GM18511 (cell line): ENCODE results near the gene PIF1.
"Not testable (repeated sequence)": the region's sequence is repeated elsewhere in the genome, so short reads cannot be mapped to it uniquely, and the experiment has no call there.

Experiments
- ATAC-seq: cut with Tn5 transposase; IDR thresholded peaks from one replicate; pipeline ENCODE4 v1.9.1; 2021; ENCODE audit warnings: mild to moderate bottlenecking, moderate library complexity; ENCODE audit not compliant: unreplicated experiment

The PIF1 gene

DNA sequence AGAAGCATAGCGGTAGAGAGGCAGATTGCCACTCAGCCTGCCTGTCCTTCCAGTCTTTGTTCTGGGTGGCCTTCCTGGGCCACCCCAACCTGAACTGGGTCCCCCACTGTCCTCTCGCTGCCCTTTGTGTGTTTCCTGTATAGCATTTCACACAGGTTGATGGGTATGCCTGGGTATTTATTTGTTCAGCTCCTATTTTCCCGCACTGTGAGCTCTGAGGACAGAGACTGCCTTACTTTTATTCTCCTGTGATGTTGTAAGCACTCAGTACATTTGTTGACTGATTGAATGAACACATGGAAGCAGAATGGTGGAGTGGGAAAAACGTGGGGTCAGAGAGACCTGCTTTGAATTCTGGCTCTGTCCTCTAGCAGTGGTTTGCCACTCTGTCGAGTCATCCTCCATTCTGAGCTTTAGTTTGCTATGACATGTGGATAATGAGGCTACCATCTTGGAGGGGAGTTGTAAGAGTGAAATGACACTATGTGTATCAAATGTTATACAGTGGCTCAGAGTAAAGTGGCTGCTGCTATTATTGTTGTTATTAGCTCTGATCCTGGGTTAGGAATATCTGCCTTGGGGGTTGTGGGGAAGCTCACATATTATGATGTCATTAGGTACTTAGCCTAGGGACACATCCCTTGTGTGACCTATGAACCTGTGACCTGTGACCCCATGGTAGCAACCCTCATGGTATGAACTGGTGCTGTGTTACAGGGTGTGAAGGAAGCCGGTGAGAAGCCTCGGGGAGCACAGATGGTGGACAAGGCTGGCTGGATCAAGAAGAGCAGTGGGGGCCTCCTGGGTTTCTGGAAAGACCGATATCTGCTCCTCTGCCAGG, 22.6 kb upstream of the PIF1 start:
- ATAC-seq = no peak

DNA sequence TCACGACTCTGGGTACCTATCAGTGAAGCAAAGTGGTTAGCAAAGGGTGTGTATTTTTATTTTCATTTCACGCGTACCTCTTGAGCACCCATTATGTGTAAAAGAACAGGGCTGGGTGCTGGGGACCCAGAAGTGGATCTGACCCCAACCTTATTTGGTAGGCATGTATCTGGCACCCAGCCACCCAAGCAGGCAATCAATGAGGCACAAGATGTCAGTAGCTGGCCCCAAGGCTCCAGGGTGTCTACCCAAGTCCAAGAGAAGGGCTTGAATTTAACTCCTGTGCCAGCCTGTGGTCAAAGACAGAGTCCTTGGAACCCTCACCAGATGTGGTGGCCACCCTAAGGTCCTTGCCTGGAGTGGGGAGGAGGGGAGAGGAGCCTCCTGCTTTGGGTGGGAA, 22.0 kb upstream of the PIF1 start:
- no peak for ATAC-seq

DNA sequence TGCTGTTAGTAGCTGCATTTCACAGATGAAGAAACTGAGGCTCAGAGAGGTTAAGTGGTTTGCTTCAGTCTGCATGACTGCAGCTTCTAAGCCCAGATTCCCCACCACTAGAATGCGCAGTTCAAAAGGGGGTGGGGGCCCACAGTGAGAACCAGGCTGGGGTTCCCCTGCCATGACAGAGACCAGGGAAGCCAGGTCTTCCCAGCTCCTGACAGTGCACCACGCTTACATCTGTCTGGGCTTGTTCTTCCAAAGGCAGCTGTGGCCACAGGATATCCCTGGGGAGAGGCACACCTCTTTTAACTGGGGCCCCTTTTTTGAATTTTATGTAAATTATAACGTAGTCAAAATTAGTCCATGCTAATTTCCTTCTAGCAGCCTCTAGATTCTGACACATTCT, 21.6 kb upstream of the PIF1 start:
- ATAC-seq = no peak

DNA sequence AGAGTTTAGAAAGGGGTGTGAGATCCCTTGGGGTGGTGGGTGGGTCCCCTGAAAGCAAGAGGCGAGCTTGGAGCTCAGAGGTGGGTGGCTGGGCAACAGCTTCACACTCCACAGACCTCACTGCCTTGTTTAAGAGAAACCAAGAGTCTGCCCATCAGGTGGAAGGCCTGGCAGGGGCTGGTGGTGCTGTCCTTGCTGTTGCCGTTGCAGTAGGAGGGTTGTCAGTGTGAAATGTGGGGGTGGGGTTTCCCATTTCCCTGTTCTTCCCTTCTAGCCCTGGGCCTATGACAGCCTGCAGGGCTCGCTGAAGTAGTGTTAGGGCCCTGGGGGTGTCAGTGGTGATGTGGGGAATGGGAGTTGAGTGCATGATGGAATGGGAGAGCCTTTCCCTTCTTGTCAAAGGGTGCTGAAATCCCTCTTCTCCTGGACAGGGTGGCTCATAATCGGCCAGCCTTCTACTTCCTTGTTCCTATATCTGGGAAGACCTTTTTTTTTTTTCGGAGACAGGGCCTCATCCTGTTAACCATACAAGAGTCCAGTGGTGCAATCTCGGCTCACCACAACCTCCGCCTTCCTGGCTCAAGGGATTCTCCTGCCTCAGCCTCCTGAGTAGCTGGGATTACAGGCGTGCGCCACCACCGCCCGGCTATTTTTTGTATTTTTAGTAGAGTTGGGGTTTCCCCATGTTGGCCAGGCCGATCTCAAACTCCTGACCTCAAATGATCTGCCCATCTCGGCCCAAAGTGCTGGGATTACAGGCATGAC, 20.6 kb upstream of the PIF1 start:
- ATAC-seq = peak; percentile 13

DNA sequence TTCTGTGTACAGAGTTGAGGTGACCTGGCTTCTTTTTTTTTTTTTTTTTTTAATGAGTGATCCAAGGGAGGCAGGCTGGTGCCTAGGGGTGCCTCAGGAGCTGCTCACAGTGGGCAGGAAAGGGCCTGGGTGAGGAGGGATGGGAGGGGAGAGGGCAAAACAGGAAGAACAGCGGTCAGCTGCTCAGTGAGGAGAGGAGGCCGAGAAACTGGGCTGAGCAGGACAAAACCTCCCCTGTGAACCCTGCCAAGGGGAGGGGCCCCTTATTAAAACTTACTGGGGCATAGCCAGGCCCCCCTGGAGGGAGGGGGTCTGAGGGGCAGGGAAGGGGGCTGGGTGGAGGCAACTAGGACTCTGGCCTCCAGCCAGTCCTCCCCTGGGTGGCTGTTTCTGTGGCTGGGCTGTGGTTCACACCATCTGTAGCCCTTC, 19.8 kb upstream of the PIF1 start:
- peak; percentile 22 for ATAC-seq

DNA sequence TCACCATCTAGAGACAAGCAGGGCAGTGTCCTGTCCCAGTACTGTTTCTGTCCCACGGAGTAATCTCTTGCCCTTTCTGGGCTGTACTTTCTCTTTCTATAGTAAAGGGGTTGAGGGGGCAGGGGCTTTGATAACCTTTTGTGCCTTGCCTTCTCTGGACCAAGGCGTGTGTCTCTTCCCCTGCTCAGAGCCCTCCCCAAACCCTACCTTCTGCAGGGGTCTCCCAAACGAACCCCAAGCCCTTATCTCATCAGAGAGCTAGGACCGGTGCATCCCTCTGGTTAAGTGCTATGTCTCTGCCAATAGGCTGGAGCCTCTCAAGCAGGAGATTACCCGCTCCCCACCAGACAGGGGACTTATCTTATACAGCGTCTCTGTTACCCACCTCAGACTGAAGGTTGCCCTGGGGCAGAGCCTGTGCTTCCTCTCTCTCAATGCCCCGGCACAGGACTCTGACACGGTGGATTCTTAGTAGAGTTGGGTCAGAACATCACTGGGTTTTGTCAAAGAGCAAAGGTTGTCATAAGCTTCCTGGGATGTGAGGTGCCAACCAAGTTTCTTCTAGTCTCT, 19.2 kb upstream of the PIF1 start:
- peak; percentile 28 for ATAC-seq

DNA sequence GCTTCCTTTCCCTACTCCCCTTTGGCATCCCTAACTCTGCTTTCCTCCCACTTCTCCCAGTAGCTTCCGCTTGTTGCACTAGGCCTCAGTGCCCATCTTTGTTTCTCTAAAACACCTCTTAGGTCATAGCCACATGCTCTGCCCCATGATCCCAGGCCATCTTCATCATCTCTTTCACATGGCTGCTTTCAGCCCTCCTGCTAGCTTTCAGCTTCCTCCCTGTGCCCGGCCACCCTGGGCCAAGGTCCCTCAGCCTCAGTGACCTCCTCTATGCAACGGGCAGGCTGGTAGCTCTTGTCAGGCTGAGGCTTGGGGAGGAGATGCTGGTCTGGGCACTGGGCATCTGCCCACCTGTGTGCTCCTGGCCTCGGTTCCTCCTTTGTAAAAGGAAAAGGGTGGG, 18.5 kb upstream of the PIF1 start:
- ATAC-seq = no peak

DNA sequence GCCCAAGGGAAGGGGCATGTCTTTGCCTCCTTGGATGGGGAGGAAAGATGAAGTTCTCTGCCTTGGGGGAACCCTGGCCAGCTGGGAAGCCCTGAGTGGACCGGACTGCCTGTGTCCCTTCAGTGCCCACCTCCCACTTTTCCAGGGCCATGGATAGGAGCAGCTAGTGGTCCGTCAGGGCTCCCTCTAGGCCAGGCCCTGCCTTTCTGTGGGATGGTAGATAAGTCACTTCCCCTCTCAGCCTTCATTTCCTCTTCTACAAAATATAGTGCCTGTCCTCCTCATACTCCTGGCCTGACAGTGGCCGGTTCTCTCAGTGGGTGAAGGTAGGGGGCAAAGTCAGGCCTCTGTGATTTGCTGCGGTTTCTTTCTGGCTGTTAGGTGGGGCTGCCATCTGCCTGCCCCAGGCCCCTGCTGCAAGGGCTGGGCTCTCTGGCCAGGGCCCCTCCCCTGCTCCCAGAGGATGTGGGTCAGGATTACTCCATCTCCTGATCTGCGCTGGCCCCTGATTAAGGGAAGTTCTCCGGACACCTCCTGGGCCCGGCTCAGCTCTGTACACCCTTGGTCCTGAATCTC, 17.6 kb upstream of the PIF1 start:
- no peak for ATAC-seq

DNA sequence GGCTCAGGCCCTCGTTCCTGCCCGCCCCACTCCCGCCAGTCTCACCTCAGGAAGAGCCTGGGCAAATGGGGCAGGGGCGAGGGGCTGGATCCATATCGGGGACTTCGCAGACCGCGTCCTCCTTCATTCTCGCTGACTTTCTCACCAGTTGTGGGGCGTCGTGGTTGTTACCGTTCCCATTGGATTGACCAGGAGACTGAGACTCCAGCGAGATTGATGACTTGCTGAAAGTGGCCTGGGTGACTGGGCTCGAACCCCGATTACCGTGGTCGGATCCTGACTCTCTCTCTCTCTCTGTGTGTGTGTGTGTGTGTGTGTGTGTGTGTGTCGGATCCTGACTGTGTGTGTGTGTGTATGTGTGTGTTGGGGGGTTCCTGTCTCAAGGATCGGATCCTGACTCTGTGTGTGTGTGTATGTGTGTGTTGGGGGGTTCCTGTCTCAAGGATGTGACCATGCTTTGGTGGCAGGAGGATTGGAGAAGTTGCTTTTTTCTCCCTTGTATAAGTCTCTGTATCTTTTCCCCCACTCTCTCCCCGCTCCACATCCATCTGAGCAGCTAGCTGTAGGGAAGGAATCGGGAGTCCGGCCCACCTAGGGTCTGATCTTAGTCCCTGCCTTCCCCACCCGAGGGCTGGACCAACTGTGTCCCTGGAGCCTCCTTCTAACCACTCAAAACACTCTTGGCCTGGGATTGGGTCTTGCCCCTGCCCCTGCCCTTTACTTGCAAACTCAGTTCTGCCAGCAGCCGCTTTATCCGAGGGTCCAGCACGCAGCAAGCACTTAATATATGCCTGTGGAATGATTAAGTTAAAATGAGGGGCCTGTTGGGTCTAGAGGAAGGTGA, 16.9 kb upstream of the PIF1 start:
- ATAC-seq = no peak

DNA sequence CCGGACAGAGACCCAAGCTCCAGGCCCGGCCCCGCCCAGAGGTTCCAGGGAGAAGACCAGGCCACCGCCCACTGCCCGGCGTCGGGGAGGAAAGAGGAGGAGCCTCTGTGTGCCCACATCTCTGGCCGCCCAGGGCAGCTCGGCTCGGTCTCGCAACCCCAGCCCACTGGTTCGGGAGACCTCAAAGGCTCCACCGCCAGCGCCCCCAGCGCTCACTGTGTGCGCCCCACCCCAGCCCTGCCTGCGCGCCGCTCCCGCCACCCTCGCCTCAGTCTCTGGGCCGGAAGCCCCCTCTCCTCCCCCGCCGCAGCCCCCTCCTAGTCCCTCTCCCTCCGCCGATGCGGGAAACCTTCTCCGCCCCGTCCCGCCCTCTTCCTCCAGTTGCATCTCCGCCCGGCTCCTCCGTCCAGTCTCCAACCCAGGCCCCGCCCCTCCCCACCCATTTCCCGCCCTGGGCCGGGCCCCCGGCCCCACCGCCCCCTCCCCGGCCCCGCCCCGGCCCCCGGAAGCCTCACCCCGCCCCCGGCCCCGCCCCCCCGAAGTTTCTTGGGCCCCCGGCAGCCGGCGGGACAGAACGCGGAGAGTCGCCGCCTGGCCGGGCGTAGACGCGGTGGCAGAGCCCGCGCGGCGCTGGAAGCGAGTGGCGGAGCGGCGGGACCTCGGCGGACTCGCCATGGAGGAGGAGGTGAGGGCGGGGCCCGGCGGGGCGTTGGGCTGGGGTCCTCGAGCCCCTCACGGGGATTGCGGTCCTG, 16.1 kb upstream of the PIF1 start, which contains the start of gene PLEKHO2:
Gene PLEKHO2, plus strand, starts transcription at position 572 of the 752 bp plus-strand sequence. Its CDS starts 102 bp downstream, at position 674.
- ATAC-seq = peak; percentile 67

DNA sequence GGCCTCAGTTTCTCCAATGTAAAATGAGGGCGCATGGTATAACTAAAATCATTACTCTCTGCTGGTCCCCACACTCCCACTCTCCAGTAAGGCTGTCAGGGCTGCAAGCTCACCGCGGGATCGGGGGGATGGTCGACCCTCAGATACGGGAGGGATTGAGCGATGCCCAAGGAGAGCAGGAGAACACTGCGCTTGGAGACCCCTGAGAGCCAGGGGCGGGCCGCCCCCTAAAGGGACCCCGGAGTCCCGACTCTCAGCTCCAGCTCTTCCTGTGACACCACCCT, 15.6 kb upstream of the PIF1 start:
- ATAC-seq = no peak

DNA sequence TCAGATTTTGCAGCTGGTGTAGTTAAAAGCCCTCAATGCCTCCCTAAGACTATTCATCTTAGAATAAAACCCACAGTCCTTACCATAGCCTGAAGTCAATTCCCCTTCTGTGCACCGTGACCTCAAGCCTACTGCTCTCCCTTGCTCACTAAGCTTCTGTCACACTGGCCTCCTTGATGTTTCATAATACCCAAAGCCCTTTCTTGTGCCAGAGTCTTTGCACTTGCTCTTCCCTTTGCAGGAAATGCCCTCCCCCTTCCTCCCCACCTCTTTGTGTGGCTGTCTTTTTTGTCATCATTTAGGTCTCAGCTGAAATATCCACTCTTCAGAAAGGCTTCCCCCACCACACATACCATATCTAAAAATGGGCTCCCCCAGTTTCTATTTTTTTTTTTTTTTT, 12.1 kb upstream of the PIF1 start:
- no peak for ATAC-seq

DNA sequence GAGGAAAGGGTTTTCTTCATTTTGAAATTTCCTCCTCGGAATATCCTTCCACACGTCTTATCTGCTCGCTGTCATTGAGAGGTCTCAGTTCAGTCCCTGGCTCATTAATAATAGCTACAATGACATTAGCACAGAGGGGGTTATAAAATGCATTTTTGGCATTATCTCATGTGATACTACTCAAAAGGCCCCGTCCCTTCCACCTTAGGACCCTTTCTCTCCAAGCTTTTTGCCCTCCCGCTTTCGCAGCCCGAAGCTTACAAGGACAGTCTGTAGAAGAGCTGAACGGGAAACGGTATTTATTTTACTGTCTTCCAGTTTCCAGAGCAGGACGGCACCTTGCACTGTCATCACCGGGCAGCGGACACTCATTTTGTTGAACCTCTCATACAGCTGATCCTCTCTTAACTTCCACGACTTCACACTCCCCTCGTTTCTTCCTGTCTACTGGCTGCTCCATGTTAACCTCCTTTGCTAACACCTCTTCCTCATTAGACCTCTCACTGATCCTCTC, 10.6 kb upstream of the PIF1 start:
- ATAC-seq = no peak

DNA sequence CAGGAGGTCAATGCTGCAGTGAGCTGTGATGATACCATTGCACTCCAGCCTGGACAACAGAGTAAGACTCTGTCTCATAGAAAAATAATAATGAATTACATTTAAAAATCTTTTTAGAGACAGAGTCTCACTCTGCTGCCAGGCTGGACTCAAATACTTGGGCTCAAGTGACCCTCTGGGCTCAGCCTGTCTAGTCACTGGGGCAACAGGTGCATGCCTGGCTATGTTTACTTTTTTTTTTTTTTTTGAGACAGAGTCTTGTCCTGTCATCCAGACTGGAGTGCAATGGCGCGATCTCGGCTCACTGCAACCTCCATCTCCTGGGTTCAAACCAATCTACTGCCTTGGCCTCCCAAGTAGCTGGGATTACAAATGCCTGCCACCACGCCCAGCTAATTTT, 8.2 kb upstream of the PIF1 start:
- no peak for ATAC-seq

DNA sequence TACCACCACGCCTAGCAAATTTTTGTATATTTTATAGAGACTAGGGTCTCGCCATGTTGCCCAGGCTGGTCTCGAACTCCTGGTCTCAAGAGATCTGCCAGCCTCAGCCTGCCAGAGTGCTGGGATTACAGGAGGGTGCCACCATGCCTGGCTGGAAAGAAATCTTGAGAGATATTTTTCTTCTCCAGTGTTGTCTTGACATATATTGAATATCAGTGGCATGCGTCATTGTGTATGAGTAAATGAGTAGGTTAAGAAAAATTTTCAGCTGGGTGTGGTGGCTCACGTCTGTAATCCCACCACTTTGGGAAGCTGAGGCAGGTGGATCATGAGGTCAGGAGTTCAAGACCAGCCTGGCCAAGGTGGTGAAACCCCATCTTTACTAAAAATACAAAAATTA, 3.5 kb upstream of the PIF1 start:
- no peak for ATAC-seq

DNA sequence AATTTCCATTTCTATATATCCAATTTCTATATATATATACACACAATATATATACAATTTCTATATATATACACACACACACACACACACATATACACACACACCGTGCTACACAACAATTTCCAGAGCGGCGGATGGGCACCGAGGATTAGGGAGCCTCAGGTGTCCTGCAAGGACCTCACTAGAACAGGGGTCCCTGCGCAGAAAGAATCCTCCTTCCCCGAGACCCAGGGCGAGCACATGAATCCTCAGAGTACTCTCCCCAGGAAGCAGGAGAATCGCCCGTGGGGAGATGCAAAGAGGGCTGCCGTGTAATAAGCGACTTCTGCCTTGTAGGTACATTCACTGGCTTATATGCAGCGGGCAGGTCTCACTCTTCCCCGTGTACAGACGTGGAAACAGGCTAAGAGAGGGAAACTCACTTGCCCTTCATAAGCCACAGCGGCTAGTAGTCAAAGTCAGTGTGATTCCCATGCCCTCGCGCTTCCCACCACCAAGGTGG, 467 bp downstream of the PIF1 start:
- ATAC-seq = no peak

DNA sequence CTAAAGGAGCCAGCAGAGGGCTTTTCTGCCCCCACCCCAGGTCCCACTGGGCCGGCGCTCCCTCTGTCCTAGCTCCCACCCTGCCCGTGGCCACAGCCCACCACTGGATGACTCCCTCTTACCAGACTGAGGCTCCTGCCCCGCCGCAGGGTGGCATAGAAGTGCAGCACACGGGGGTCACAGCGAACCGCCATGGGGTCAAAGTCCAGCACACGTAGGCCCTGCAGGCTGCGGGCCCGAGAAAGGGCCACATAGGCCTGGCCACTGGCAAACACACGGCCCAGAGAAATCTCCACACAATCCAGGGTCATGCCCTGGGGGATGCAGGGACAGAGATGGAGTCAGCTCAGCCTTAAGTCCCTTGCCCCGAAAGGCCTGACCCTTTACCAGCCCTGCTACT, 9.0 kb downstream of the PIF1 start:
- no peak for ATAC-seq

DNA sequence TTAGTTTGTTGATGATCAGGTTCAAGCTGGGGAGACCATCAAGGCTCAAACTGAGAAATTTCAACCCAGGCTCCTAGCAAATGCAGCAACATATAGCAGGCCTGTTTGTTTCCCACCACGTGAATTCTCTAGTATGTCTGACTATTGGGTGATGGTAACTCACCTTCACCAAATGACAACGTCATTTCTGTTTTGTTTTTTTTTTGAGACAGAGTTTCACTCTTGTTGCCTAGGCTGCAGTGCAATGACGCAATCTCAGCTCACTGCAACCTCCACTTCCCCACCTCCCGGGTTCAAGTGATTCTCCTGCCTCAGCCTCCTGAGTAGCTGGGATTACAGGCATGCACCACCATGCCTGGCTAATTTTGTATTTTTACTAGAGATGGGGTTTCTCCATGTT, 10.5 kb downstream of the PIF1 start:
- ATAC-seq = not testable (repeated sequence)

DNA sequence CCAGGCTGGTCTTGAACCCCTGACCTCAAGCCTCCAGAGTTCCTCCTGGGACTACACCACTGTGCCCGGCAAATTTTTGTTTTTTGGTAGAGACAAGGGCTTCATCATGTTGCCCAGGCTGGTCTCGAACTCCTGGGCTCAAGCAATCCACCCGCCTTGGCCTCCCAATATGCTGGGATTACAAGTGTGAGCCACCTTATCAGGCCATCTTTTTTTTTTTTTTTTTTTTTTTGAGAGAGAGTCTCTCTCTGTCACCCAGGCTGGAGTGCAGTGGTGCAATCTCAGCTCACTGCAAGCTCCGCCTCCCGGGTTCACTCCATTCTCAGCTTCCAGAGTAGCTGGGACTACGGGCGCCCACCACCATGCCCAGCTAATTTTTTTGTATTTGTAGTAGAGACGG, 11.2 kb downstream of the PIF1 start:
- ATAC-seq = not testable (repeated sequence)

DNA sequence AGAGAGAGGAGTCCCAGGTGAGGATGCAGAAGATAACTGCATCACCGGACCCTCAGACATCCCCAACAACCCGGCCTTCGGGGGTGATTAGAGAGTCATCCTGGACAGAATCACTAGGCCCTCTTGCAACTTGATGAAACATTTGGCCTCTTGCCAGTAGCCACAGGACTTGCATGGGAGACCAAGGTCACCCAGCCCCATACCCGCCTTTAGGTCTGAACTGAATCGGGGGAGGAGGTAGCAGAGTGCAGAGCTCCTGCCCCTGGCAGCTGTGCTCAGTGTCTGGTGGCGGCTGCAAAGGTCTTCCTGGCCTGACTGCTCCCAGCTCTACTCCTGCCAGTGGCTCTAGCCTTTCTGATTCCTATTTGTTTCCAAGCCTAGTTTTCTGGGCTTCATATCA, 12.4 kb downstream of the PIF1 start:
- ATAC-seq = peak; percentile 55
